ENCODE data around the gene SYT4. TPM values are rescaled to one million over a fixed set of nuclear protein-coding genes. Genes with fewer than 3 reads are reported as not detected.
"Not testable (repeated sequence)": the region's sequence is repeated elsewhere in the genome, so short reads cannot be mapped to it uniquely, and the experiment has no call there.

The SYT4 gene
- total RNA-seq, 1 experiment from 2014 or later: 1.7 TPM

DNA sequence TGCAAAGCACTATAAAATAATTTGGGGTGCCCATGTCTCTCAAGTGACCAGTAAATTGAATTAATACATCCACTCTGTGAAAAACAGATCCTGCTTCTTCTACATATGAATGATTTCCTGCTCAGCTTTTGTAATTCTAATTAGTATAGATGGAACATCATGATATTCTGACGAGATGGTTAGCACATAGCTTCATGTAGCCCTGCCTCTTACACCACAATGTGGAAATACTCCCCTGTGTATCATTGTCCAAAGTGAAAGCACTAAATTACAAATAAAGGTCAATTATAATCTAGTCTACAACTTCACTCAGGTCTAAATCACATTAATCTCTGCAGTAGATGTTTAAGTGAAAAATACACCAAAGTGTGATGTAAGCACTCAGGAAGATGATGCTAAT, 32.9 kb upstream of the SYT4 start (continued):
- TF ChIP-seq TCF7 (CRISPR knock-in tag; IDR thresholded peaks at IDR 0.05; ENCODE audit: low read depth): no peak

GRCh38 chr18:43303376-43303775, 26.1 kb upstream of the SYT4 start:
- Mint-ChIP-seq H3K4me1 (peaks cover 2% of the 10 kb centered on the region; the same call in 1 of the 2 replicates), H3K4me3 (no peak overlapping the region)
- CTCF ChIA-PET: no interaction called here

GRCh38 chr18:43286187-43286586, 8.9 kb upstream of the SYT4 start:
- H3K4me1 Mint-ChIP-seq; H3K4me3 Mint-ChIP-seq; H3K27ac Mint-ChIP-seq; POLR2A ChIA-PET; CTCF ChIA-PET; H3K27me3 Mint-ChIP-seq (ENCODE audit: low read depth); ATAC-seq: not testable (repeated sequence)
- DNase-seq (ENCODE audit: low spot score): peak; percentile 17
- Mint-ChIP-seq H3K9me3 (peaks cover 14% of the 10 kb centered on the region), H3K36me3 (peaks cover 16% of the 10 kb centered on the region)

More at GRCh38 chr18:43303376-43303775, 26.1 kb upstream of the SYT4 start:
- H3K27ac Mint-ChIP-seq: no peak overlapping the region
- H3K9me3 Mint-ChIP-seq: peaks cover 4% of the 10 kb centered on the region; the same call in 1 of the 2 replicates
- POLR2A ChIA-PET: no interaction called here
- DNase-seq (ENCODE audit: low spot score) (no peak), ATAC-seq (no peak)
- peaks cover 4% of the 10 kb centered on the region; the same call in 1 of the 2 replicates for H3K36me3 Mint-ChIP-seq
- no peak for TF ChIP-seq GTF2I (CRISPR knock-in tag; conservative IDR thresholded peaks at IDR 0.05)
- TF ChIP-seq ZNF671 (CRISPR knock-in tag; IDR thresholded peaks at IDR 0.05): no peak
- TF ChIP-seq FOXJ3 (CRISPR knock-in tag; IDR thresholded peaks at IDR 0.05; ENCODE audit: borderline replicate concordance): no peak
- no peak for TF ChIP-seq ZNF416 (CRISPR knock-in tag; IDR thresholded peaks at IDR 0.05)
- TF ChIP-seq ELF4 (CRISPR knock-in tag; IDR thresholded peaks at IDR 0.05; ENCODE audit: low read depth): no peak
- no peak for TF ChIP-seq ZNF423 (CRISPR knock-in tag; IDR thresholded peaks at IDR 0.05)
- TF ChIP-seq ZNF232 (CRISPR knock-in tag; IDR thresholded peaks at IDR 0.05): no peak
- no peaks in the 10 kb centered on the region for H3K27me3 Mint-ChIP-seq (ENCODE audit: low read depth)

DNA sequence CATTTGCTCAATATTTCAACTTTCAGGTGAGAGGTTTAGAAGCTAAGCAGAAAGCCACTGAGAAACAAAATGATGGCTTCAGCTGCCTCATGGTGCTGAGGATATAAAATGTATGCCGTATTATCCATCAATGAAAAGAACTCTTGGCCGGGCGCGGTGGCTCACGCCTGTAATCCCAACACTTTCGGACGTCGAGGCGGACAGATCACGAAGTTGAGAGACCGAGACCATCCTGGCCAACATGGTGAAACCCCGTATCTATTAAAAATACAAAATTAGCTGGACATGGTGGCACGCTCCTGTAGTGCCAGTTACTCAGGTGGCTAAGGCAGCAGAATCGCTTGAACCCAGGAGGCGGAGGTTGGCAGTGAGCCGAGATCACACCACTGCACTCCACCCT, 6.0 kb upstream of the SYT4 start:
- ChIA-PET POLR2A (no interaction called here), CTCF (no interaction called here)
- ATAC-seq (no peak), DNase-seq (ENCODE audit: low spot score) (no peak)
- no peak overlapping the region for H3K27ac Mint-ChIP-seq
- peaks cover 11% of the 10 kb centered on the region for H3K9me3 Mint-ChIP-seq
- H3K27me3 Mint-ChIP-seq (ENCODE audit: low read depth): no peaks in the 10 kb centered on the region; the same call in 1 of the 2 replicates
- no peak overlapping the region for H3K4me3 Mint-ChIP-seq
- H3K36me3 Mint-ChIP-seq: peaks cover 16% of the 10 kb centered on the region
- H3K4me1 Mint-ChIP-seq: peaks cover 12% of the 10 kb centered on the region
- TF ChIP-seq NFATC4 (CRISPR knock-in tag; IDR thresholded peaks at IDR 0.05) (no peak), ZNF232 (CRISPR knock-in tag; IDR thresholded peaks at IDR 0.05) (no peak), ZNF425 (CRISPR knock-in tag; conservative IDR thresholded peaks at IDR 0.05) (no peak), CREB1 (CRISPR knock-in tag; IDR thresholded peaks at IDR 0.05) (no peak), ARID4B (CRISPR knock-in tag; IDR thresholded peaks at IDR 0.05; ENCODE audit: borderline replicate concordance) (no peak), MLX (CRISPR knock-in tag; IDR thresholded peaks at IDR 0.05) (no peak), NR2C2 (CRISPR knock-in tag; IDR thresholded peaks at IDR 0.05) (no peak), TCF7 (CRISPR knock-in tag; IDR thresholded peaks at IDR 0.05; ENCODE audit: low read depth) (no peak), ZNF671 (CRISPR knock-in tag; IDR thresholded peaks at IDR 0.05) (no peak)
- TF ChIP-seq, protein P1, sequence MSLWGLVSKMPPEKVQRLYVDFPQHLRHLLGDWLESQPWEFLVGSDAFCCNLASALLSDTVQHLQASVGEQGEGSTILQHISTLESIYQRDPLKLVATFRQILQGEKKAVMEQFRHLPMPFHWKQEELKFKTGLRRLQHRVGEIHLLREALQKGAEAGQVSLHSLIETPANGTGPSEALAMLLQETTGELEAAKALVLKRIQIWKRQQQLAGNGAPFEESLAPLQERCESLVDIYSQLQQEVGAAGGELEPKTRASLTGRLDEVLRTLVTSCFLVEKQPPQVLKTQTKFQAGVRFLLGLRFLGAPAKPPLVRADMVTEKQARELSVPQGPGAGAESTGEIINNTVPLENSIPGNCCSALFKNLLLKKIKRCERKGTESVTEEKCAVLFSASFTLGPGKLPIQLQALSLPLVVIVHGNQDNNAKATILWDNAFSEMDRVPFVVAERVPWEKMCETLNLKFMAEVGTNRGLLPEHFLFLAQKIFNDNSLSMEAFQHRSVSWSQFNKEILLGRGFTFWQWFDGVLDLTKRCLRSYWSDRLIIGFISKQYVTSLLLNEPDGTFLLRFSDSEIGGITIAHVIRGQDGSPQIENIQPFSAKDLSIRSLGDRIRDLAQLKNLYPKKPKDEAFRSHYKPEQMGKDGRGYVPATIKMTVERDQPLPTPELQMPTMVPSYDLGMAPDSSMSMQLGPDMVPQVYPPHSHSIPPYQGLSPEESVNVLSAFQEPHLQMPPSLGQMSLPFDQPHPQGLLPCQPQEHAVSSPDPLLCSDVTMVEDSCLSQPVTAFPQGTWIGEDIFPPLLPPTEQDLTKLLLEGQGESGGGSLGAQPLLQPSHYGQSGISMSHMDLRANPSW (CRISPR knock-in tag; conservative IDR thresholded peaks at IDR 0.05; ENCODE audit: low read depth): no peak
- TF ChIP-seq, protein P2, sequence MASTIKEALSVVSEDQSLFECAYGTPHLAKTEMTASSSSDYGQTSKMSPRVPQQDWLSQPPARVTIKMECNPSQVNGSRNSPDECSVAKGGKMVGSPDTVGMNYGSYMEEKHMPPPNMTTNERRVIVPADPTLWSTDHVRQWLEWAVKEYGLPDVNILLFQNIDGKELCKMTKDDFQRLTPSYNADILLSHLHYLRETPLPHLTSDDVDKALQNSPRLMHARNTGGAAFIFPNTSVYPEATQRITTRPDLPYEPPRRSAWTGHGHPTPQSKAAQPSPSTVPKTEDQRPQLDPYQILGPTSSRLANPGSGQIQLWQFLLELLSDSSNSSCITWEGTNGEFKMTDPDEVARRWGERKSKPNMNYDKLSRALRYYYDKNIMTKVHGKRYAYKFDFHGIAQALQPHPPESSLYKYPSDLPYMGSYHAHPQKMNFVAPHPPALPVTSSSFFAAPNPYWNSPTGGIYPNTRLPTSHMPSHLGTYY (CRISPR knock-in tag; IDR thresholded peaks at IDR 0.05): no peak
- TF ChIP-seq, protein P3, sequence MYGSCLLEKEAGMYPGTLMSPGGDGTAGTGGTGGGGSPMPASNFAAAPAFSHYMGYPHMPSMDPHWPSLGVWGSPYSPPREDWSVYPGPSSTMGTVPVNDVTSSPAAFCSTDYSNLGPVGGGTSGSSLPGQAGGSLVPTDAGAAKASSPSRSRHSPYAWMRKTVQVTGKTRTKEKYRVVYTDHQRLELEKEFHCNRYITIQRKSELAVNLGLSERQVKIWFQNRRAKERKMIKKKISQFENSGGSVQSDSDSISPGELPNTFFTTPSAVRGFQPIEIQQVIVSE (CRISPR knock-in tag; IDR thresholded peaks at IDR 0.05; ENCODE audit: borderline replicate concordance): no peak

All from WTC11 (cell line).